ENCODE results near the gene KRT1.

Gene KRT1

DNA sequence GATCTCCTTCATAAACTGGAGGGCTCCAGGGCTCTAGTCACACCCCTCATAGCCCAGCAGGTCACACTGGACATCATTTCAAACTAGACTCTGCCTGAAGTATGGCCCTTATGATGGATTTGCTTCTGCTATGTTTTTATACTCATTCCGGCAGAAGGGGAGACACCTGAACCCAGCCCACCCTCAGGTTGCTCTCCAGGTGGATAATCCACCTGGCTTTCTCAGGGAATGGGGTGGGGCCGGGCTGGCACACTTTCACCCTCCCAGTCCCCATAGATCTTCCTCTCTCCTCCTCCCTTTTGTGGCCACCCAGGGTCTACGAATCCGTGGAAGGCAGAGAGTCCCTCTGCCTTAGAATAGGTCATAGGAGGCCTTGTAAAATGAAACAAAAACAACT is 52.1 kb downstream of the KRT1 start:
- DNase-seq (ENCODE audit: insufficient read length, low spot score) (no peak), FAIRE-seq (no peak)
- no peak for TF ChIP-seq CTCF (IDR thresholded peaks at IDR 0.05; ENCODE audit: insufficient read depth, missing control alignments)

GRCh38 chr12:52627395-52628110 is 52.7 kb downstream of the KRT1 start:
- FAIRE-seq (no peak), DNase-seq (ENCODE audit: insufficient read length, low spot score) (no peak)
- no peak for TF ChIP-seq CTCF (IDR thresholded peaks at IDR 0.05; ENCODE audit: insufficient read depth, missing control alignments)

All from D721Med (cell line).